HG03196 (cell line): ENCODE measurements around the gene CEP170B.
"Not testable (repeated sequence)": the region's sequence is repeated elsewhere in the genome, so short reads cannot be mapped to it uniquely, and the experiment has no call there.

Source experiments
- ATAC-seq: cut with Tn5 transposase; IDR thresholded peaks from one replicate; pipeline ENCODE4 v1.9.1; 2021; ENCODE audit not compliant: unreplicated experiment

The CEP170B gene

GRCh38 chr14:104904650-104905578, 39.8 kb downstream of the CEP170B start:
- not testable (repeated sequence) for ATAC-seq

DNA sequence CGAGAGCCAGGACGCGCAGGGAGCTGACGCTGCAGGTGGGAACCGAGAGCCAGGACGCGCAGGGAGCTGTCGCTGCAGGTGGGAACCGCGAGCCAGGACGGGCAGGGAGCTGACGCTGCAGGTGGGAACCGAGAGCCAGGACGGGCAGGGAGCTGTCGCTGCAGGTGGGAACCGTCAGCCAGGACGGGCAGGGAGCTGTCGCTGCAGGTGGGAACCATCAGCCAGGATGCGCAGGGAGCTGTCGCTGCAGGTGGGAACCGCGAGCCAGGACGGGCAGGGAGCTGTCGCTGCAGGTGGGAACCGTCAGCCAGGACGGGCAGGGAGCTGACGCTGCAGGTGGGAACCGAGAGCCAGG, 40.5 kb downstream of the CEP170B start:
- ATAC-seq: not testable (repeated sequence)

- ATAC-seq: no peak
Measured at GRCh38 chr14:104908303-104908702, 43.2 kb downstream of the CEP170B start.

DNA sequence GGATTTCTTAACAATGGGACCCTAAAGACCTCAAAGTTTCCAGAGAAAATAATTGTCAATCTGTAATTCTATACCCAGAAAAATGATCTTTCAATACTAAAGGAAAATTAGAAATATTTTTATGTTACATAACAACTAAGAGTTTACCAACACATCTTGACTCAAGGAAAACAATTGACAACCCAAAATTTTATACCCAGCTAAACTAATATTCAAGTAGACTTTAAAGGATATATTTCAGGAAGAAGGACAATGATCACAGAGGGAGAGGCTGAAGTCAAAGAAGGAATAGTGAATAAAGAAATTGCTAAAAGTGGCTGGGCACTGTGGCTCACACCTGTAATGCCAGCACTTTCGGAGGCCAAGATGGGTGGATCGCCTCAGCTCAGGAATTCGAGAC, 47.0 kb downstream of the CEP170B start:
- no peak for ATAC-seq

DNA sequence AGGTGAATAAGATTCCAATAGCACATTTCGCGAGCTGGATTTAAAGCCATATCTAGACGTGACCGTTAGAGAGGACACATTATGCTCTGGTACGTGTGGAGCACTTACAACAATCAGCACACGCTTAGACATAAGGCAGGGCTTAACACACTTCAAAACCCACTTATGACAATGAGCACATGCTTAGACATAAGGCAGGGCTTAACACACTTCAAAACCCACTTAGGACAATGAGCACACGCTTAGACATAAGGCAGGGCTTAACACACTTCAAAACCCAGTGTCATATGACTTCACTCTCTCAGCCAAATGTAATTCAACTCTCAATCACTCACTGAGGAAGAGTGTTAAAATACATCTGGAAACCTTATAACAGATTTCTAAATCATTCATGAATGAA, 48.4 kb downstream of the CEP170B start:
- ATAC-seq: no peak

- no peak for ATAC-seq
Measured at GRCh38 chr14:104917116-104917515, 52.0 kb downstream of the CEP170B start.

DNA sequence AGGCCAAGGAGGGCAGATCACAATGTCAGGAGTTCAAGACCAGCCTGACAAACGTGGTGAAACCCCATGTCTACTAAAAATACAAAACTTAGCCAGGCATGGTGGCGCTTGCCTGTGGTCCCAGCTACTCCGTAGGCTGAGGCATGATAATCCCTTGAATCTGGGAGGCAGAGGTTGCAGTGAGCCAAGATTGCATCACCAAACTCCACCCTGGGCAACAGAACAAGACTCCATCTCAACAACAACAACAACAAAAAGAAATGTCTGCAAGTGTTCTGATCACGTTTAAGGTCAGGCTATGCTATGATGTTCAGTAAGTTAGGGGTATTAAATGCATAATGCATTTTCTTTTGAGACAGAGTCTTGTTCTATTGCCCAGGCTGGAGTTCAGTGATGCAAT, 52.9 kb downstream of the CEP170B start:
- ATAC-seq: no peak

DNA sequence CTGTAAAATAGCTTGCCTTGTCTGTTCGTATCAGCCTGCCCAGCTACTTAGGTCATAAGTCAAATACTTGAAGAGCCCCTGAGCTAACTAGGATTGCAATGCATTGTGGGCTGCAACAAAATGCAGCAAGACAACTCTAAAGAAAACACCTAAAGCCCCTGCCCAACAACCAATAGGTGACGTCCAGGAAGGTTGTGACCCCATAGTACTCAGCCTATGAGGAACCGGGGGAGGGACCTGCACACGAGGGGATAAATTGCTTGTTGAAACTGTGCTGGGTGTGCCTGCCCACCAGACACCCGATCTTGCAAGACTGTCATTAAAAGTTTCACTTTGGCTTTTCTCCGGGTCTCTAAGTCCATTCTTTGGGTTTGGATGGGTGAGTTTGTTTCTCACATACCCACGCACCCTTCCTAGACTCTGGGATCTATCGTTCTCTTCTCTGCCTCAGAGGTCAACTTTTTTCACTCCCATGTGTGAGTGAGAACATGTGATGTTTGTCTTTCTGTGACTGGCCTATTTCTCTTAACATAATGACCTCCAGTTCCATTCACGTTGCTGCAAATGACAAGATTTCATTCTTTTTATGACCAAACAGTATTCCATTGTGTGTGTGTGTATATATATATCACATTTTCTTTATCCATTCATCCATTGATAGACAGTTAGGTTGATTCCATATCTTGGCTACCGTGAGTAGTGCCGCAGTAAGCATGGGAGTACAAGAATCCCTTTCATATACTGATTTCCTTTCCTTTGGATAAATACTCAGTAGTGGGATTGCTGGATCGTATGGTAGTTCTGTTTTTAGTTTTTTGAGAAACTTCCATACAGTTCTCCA, 54.3 kb downstream of the CEP170B start:
- ATAC-seq: not testable (repeated sequence)

DNA sequence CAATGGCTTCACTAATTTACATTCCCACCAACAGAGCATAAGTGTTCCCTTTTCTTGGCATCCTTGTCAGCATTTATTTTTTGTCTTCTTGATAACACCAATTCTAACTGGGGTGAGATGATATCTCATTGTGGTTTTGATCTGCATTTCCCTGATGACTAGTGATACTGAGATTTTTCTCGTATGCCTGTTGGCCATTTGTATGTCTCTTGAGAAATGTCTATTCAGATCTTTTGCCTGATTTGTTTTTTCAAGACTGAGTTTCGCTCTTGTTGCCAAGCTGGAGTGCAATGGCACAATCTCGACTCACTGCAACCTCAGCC, 54.9 kb downstream of the CEP170B start:
- ATAC-seq: no peak

DNA sequence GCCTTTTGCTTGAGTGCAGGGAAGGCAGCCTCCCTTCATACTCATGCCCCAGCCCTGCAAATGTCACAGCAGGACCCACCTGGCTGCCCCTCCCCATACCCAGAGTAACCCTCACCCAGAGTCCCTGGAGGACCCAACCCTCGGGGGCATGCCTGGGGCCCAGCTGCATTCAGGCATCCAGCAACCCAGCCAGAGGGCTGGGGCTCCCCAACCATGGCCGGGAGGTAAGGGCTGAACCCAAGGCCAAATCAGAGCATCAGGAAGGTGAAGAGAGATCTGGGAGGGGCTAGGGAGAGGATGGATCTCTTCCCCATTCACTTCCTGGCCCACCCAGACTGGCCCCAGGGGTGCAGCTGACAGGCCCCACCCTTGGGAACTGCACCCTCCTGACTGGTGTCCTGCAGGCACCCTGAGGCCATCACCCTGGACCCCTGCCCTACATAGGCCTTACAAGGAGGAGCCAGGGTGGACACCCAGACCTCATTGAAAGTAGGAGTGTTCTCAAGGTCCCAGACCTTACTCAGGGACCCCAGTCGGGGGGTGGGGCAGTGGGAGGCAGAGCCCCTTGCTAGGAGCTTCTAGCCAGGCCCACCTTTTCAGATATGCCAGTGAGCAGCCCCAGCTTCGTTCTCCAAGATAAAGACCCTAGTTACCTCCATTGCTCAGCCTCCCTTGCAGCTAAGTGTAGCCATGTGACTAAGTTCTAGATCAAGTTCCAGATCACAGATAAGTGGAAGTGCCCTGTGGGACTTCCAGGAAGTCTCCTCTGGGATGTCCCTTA, 58.8 kb downstream of the CEP170B start:
- ATAC-seq: no peak

- ATAC-seq: no peak
Measured at GRCh38 chr14:104924421-104925213, 59.5 kb downstream of the CEP170B start, which contains the start of gene PLD4. TSS of gene PLD4 (plus strand) at chr14:104924879. CDS start at chr14:104927141, 2,262 bp downstream.

DNA sequence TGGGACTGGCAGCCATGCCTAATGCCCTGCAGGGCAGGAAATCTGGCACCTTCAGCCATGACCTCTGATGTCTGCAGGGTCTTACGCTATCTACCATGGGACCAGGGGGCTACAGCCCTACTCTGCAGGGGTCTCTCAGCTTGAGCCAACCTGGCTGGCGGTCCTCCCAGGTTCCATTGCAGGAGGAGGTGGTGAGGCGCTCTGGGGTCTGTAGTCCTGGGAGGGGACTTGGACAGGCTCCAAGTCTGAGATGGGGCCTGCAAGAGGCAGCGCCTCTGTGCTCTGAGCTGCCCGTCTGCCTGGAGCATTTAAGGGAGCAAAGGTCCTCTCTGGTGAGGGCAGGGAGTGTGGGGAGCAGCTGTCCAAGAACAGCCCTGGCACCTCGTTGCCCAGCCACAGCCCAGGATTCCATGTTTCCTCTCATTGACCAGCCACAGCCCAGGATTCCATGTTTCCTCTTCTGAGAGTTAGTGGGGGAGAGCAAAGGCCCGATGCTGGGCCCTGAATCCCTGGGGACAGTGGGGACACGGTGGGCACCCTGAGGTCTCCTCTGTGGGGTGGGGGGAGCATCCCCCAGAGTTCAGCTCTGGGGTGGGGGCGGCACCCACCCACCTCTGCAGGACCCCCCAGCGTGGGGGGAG, 60.3 kb downstream of the CEP170B start:
- ATAC-seq: no peak

GRCh38 chr14:104925855-104926609, 61.0 kb downstream of the CEP170B start:
- ATAC-seq: peak; percentile 2

DNA sequence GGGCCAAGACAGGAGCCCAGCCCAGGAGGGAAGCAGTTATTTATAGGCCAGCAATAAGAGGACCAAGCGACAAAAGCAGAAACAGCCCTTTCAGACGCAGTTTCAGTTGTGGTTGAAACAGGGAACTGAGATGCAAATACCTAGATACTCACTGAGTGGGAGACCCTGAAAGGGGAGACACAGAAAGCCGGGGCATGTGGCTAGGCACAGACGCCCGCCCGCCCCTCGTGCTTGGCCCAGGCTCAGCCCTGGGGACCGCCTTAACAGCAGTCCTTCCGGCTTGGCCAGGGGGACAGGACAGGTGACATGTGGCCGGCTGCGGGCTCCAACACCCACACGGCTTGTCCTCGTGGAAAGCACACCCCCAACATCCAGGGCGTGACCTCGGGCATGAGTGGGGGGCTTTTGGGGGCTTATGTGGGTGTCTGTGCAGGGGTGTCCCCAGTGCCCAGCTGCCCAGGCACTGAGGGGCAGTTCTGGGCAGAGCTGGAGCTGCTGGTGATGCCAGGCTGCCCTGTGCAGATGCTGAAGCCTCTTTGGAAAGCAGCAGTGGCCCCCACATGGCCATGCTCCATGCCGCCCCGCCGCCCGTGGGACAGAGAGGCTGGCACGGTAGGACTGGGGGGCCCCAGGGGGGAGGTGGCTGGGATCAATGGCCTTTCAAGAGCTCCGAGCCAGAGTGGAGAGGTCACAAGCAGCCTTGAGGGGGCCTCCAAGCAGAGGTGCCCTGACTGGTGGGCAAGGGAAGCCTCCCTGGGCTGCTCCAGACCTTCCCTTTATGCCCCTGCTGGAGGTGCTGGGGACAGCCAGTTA, 61.8 kb downstream of the CEP170B start:
- peak; percentile 68 for ATAC-seq

DNA sequence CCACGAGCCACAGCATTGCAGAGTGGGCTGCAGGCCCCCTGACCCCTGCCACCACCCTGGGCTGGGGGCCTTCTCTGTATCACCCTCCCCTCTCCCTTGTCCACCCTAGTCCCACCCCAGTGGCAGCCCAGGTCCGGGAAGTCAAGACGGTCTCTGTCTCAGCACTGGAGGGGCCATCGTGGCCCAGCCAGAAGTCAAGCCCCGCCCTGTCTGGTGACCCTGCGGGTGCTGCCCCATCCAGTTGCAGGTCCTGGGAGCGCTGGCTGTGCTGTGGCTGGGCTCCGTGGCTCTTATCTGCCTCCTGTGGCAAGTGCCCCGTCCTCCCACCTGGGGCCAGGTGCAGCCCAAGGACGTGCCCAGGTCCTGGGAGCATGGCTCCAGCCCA, 62.4 kb downstream of the CEP170B start:
- no peak for ATAC-seq

GRCh38 chr14:104927901-104928300, 62.8 kb downstream of the CEP170B start:
- no peak for ATAC-seq

DNA sequence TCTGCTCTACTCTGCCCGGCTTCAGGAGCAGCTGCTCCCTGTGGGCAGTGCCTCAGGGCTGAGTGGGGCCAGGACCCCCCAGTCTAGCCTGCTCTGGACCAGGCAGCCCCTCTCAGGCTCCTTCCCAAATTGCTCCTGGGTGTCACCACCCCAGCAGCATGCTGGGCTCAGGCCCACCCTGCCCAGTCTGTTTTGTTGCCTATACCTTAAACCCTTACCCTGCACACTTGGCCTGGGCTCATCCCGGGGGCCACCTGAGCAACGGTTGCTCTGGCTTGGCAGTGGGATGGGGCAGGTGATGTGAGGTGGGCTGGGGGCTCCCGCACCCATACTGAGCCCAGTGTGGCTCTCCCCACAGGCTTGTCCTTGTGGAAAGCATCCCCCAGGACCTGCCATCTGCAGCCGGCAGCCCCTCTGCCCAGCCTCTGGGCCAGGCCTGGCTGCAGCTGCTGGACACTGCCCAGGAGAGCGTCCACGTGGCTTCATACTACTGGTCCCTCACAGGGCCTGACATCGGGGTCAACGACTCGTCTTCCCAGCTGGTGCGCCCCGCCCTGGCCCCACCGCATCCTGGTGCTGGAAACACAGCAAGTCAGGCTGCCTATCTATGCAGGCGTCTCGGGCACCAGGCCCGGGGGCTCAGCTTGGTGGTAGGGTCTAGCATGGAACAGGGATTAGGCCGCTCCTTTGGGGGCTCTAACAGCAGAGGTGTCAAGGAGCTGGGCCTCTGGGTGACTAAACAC, 63.5 kb downstream of the CEP170B start:
- no peak for ATAC-seq
